Mammary epithelial cell (primary cell): ENCODE data around the gene PPP1R9B.

Source experiments
- CTCF ChIP-seq, 2 donors: IDR thresholded peaks in 1 of 2; conservative IDR thresholded peaks in 1 of 2; 2 replicates each; pipeline ENCODE4 v1.5.1; 2011 to 2012; ENCODE audit warnings: inconsistent platforms in 2 of 2, low read length in 2 of 2, mild to moderate bottlenecking in 2 of 2, control low read depth in 1 of 2, low read depth in 1 of 2; ENCODE audit not compliant: insufficient read depth in 1 of 2; ENCODE audit errors: extremely low read depth in 1 of 2
- EZH2 ChIP-seq: IDR thresholded peaks from 2 replicates; pipeline ENCODE4 v1.6.1; 2012; ENCODE audit warnings: low read length, inconsistent platforms, borderline replicate concordance

- TF ChIP-seq CTCF (conservative IDR thresholded peaks at IDR 0.05 in 1 of 2, IDR thresholded peaks at IDR 0.05 in 1 of 2; ENCODE audit: extremely low read depth in 1 of 2, insufficient read depth in 1 of 2, low read depth in 1 of 2, low read length in 2 of 2) (no peak), EZH2 (no peak)
Measured at GRCh38 chr17:50133028-50133768, 17.3 kb downstream of the PPP1R9B start.
